Lung microvascular endothelial cell (primary cell): ENCODE results near the gene CECR2. TPM values are rescaled to one million over a fixed set of nuclear protein-coding genes. Genes with fewer than 3 reads are reported as not detected.

Experiments
- DNase-seq, 2 donors: peaks; one replicate each; pipeline versions ENCODE4 v3.0.0 to v3.0.0-alpha.2; 2010; ENCODE audit warnings: low read depth in 2 of 2
- total RNA-seq: library from RNA; depleted of rRNA; stranded (reverse); fragments of >200 nt; gene quantifications from 2 replicates; pipeline ENCODE4 v1.2.1, GENCODE V29; 2014

The CECR2 gene
- total RNA-seq, 1 donor from 2014 or later = under 0.01 TPM

DNA sequence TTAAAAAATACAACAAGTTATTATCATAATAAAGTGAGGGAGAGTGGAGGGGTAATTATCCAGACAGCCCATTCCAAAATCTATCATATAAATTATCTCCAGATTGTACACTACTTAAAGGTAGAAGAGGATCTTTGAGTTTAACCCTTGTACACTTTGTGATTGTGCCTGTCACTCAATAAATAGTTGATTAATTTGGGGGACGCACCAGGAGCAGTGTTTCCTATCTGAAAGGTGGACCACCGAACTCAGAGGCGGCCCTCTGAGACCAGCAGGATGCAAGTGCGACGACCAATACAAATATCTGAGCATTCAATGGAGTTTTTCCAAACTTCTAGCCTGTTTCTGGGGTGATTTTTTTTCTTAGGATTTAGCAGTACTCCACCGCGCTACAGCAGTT, 1.1 kb upstream of the CECR2 start:
- no peak for DNase-seq

DNA sequence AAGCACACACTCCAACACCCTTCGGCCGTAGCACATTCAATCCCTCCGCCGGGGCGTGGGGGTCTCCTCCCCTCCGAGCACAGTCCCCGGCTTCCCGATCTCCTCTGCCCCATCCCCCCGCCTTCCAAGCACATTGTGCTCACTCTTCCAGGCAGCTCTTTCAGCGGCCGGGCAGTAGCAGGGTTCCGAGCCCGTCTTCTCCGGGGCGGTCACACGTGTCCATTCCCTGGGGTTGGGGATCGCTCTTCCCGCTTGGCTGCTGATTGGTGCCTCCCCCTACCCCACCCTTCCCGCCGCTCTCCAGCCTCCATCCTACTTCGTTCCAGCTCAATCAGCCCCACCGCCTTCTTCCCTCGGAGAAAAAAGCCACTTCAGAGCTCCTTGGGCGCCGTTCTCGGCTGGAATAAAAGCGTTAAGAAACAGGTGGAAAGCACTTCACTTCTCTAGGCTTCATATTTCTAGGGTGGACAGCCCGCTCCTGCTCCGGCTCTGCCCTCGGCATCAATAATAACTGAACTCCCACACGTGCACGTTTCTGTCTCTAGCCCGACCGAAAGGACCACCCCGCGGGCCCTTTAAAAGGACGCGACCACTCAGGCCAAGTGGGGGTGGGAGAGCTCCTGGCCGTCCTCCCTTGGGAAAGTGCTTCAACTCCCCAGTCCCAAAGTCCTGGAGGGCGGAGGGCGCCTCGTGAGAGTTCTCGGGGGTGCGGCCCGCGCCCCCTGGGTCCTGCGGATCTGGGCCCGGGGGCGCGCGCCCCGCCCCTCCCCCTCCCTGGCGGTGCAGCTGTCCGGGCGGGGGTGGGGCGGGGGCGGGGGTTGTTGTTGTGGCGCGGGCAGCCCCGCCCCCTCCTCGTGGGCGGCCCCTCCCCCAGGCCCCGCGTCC, 464 bp upstream of the CECR2 start:
- DNase-seq = peak; percentile 8 to 20

DNA sequence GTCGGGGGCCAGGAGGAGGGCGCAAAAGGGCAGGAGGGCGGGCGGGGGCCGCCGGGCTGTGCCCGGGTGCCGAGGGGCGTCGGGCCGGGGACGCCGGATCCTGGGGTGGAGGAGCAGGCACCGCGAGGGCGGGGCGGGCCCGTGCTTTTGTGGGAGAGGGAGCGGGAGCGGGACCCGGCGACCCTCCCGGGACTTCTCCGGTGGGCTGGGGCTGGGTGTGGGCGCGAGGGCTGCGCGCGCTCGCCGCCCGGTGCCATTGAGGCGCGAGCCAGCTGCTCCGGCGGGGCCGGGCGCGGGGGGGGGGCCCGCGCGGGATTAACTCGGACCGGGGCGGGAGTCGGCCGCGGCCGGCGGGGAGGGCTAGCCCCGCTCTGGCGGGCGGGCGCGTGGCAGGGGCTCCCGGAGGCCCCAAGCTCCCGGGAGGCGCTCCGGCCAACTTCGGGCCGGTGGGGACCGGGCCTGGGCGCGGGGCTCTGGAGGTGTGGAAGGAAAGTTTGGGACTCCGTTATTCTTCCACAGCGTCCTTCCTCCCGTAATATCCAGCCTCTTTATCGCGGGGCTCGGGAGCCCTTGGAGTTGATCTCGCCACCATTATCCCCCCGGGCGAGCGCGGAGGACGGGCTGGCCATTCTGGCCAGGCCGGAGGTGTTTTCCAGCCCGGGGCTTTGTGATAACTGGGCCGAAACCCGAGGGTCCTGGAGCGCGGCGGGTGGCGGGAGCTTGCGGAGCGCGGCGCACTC, 936 bp downstream of the CECR2 start:
- peak in 1 of 2 donors; percentile 1 for DNase-seq

DNA sequence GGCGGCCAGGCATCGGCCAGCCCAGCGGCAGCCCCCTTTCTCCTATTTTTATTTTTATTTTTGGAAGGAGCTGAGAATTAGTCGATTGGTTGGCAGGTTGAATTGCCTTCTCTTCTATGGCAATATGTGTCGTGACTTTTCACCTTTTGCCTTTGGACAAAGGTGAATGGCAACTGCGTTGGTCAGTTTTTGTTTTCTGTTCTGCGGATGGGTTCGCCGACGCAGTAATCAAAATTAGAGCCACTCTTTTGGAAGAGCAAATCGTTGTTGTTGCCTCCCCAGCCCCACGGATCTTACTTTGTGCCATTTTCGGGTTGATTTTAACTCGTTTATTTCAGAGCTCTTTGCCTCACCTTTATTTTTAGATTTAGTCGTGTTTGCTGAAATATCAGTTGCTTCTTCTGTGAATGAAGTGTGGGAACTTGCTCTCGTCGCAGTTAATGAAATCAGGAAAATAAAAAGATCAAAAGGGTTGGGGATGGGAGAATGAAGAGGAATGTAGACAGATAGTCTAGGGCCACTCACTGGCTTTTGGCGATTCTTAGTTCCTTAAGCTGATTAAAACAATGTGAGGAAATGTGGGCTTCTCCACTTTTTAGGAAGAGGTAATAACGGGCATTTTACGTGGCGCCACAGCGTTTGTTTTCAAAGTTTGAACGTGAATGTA, 1.6 kb downstream of the CECR2 start:
- no peak for DNase-seq

DNA sequence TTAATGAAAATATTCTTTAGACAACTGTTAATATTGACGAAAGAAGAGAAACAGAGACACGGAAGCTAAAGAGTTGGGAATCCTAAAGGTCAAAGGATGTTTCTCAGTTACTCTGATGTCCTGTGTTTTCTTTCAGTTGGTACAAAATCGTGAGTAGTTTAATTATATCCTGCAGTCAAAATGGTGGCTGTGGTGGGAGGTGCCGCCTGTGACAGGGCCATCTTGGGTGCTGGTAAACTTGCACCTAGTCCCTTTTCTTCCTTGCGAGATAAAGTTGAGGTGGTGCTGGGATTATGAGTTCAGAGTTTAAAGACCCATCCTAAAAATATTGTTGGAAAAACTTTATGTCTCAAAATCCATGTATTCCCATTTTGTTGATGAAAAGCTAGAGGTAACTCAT, 2.2 kb downstream of the CECR2 start:
- no peak for DNase-seq

DNA sequence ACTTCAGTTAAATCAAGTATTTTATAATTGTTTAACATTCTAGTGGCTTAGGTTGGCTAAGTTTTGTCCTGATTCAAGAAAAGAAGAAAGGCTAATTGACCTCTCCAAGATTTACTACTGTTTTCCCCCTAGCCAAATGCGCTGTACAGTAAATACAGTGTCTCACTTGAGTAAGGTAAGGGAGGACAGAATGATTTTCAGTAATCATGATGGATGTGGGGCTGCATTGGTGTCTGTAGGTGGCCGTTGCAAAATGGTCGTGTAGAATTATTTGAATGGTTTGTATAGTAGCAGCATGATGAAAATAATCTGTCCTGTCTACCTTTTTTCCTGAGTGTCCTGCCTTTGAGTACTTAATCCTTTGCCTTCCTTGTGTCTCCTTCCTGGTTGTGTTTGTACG, 4.6 kb downstream of the CECR2 start:
- no peak for DNase-seq

DNA sequence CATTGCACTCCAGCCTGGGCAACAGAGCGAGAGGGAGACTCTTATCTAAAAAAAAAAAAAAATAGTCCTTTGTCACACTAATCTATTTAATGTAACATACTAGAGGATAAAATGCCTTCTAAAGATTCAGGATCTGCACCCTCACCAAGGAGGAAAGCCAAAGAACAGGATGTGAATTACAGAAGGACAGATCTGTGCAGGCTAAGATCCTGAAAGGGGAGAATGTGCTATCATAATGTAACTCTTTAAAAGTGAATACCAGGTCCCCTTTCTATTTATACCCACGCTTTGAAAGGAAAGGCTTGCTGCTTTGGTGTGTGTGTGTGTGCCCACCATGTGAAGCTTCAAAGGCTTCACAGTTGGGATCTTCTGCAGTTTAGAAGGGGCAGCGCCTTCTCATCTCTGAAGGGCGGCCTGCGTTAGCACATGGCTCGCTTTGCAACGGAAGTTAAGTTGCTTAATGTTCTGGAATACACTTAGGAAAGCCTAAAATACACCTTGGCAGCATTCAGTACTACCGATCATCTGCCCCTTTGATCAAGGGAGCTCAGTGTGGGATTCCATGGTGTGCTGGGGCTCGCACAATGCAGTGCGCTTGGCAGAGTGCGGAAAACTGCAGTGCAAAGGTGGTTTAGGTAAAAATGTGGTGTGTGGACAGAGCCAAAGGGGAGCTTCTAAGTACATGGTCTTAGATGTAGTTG, 6.8 kb downstream of the CECR2 start:
- no peak for DNase-seq

DNA sequence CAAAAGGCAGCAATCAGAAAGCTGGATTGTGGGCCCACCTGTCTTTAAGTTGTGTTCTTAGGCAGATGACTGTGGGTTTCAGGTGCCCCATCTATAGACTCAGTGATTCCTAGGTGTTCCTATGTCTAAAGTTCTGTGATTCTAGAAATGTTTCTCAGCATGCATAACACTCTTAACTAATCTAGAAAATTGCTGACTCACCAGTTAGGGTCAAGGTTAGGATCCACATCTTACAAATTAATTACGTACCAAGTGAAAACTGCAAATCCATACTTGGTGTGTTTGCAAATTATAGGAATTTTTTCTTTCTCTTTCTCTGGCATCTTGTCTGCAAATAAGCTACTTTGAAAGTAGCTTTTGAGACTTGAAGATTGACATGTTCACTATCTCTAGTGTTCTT, 7.7 kb downstream of the CECR2 start:
- no peak for DNase-seq

DNA sequence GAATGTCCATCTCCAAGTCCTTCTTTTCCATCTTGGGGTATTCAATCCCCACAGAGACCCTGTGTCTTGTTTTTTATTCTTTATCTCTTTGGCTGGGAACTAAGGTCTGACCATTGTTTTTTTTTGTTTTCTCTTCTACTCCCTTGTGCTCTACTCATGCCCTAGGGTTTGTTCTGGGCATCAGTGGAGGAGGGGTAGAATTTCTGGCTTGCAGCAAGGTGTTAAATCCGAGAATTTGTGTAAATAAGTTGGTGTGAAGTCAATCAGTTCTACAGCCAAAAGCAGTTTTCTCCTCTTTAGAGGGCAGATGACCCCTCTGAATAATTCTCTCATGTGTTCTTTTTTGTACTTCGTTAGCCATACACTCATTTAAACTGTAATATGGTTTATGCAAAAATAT, 10.7 kb downstream of the CECR2 start:
- DNase-seq = no peak

DNA sequence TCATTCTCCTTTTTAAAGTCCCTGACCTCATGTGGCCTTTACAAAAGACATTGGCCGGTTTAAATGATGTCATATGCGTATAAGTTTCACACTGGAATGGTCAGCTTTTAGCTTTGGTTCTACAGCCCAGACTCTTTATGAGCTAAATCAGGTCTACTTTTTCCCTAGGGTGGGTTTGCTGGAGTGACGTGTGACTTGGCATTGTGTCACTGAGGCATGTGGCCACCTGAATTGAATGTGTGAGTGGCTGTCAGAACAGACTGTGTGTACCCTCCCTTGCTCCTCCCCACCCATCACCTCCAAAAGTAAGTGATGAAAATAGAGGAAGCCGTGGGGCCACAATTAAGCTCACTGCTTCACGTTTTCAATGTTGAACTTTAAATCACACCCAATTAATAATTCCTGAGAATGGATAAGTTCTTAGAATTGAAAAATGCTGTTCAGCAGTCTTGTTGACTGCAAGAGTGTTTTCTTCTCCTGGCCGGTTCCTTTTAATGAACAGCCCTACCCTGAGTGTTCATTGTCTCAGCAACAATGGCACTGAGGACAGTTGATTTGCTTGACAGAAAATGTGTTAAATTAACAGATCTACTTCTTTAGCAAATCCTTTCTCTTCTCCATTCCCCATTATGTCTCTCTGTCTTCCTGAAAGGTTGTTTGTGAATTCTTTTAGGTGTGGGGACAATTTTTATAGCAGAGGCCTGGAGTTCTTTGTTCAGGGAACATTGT, 11.3 kb downstream of the CECR2 start:
- DNase-seq = no peak

DNA sequence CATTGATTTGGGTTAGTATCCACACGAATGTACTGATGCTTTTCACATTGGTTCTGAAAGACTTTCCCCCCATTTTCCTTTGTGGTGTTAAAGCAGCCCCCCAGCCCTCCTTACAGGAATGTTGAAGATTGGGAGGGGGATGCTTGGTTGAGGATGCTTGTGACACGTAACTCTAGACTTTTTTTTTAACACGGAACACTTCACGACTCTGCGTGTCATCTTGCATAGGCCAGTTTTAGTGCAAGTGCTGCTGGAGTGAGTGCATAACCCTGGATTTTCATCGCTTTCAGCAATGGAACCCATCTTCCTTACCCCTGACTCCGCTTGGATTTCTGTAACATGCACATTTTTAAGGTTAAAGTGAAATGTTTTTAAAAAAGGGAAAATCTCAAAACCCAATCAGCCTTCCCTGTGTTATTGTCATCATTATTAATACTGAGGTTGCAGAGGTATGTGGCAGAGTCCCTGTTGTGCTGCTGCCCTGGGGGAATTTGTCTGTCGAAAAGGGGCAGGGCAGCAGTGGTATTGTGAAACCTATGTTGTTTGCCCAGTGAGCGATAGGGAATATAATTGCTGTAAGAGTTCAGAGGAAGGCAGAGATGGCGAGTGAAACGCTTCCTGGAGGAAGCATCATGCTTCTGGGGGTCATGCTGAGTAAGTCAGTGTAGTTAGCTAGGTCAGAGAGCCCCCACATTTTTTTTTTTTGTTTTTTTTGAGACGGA, 12.1 kb downstream of the CECR2 start:
- no peak for DNase-seq

DNA sequence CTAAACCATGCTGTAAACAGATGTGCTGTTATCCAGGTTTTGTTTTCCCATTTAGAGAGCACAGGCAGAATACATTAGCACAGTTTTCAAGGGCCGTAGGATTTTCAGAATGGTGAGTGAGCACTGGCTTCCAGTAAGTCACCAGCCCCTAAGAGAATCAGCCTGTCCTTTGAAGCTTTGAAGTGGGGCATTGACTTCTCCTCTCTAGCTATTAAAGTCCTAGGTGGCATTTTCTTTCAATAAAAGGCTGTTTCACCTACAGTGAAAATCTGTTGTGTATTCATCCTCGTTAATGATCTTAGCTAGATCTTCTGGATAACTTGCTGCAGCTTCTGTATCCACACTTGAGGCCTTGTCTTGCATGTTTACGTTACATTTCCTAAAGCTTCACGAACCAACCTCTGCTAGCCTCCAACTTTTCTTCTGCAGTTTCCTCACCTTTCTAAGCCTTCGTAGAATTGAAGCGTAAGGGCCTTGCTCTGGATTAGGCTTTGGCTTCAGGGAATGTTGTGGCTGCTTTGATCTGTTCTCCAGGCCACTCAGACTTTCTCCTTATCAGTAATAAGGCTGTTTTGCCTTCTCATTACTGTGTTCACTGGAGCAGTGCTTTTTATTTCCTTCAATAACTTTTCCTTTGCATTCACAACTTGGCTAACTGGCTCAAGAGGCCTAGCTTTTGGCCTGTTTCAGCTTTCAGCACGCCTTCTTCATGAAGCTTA, 15.5 kb downstream of the CECR2 start:
- no peak for DNase-seq

DNA sequence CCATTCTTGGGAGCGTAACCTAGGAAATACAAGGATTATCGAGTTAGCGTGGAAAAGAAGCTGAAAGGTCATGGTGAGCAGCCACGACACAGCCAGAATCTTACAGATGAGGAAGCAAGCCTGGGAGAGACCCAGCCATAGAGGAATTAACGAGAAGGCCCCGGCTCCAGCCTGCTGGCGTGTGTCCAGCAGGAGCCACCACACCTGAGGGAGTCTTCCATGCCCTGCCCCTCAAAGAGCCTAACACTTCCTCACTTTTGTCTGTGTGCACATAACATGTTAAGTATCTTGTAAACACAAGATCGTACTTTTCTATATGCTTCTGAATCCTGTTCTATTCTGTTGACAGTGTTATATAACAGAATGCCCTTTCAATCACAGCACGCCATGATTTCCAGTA, 18.1 kb downstream of the CECR2 start:
- no peak for DNase-seq

DNA sequence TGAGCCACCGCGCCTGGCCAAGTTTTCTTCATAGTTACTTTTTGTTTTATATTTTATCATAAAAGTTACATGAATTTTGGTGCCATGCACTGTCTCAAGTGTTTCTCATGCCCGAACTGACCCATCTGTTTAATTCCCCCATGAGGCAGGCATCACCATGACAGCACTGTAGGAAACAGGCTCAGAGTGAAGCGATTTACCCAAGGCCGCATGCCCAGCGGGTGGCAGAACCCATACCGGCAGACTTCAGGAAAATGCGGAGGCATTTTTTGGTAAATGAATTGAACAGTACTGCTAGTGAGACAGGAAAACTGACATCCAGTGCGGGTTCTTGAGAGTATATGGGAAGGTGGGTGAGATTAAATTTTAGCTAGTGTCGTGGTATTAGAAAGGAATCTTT, 19.0 kb downstream of the CECR2 start:
- no peak for DNase-seq

DNA sequence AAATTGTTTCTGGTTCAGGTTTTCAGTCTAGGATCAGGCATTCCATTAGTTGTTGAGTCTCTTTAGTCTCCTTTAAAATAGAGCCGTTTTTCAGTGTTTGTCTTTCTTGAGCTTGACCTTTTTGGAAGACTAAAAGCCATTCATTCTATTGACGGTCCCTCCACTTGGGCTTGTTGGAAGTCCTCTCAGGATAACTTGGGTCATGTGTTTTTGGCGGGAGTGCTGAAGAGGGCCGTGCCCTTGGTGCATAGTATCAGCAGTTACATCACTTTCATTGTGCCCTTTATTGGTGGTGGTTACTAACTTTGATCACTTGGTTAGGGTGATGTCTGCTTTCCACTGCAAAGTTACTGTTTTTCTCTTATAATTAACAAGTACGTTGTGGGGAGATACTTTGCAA, 20.8 kb downstream of the CECR2 start:
- DNase-seq = no peak

DNA sequence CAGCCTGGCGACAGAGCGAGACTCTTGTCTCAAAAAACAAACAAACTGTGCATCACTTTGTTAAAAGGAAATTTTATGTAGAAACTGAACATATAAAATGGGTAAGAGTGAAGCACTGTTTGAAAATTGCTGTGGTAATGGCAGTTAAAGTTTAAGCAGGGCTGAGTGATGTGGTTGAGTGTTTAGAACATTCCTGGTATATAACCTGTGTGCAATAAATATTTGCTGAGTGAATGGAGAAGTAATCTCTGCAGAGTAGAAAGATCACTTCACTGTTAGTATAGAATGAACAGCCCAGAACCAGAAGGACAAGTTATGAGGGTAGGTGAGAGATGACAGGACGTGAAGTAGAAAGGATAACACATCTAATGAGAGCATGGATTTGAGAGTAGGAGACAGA, 27.3 kb downstream of the CECR2 start:
- no peak for DNase-seq

DNA sequence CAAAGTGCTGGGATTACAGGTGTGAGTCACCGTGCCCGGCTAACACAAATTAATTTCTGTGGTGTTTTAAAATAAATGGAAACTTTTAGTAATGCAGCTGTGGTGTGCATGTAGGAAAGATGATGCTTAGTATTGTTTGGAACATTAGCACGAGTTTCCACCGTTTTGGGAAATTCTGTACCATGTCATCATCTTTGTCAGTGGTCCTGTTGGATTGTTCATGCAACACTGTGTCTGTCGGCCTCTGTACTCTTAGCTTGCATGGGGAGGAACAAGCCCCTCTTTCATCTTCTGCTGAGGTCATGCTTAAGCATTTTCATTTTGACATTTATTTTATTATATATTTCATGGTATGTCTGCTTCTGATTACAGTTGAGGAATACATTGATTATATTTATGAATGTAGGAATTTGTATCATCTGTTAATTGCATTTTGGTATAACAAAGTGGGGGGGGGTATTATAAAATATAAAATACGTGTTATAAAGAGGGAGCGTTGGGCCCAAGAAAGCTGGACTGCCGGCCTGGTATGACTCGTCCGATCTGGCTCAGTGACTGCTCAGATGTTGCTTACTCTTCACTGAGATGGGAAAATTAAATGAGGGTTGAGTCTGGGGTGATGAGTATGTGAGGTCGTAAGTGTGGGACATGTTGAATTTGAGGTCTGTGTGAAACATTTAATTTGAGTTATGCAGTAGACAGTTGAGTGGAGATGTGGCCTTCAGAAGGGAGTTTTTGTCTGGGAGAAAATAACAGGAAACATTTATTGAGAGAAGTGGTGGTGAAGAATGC, 28.7 kb downstream of the CECR2 start:
- peak in 1 of 2 donors; percentile 8 for DNase-seq

DNA sequence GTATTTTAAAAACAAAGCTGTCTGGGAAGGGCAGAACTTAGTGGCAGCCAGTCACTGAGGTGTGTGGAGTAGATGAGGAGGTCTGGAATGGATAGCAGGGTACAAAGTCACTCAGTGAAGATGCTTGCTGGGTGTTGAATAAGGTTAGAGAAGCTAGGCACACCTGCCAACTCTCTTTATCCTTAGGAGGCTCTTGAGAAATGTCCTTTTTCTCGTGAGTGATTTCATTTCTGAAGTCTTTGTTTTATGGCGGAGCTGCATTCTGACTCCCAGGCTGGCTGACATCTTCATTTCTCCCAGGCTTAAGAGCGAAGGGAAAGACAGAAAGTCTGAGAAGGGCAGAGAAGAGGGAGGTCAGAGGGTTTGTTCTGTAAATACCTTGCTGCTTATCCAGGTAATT, 31.0 kb downstream of the CECR2 start:
- no peak for DNase-seq

DNA sequence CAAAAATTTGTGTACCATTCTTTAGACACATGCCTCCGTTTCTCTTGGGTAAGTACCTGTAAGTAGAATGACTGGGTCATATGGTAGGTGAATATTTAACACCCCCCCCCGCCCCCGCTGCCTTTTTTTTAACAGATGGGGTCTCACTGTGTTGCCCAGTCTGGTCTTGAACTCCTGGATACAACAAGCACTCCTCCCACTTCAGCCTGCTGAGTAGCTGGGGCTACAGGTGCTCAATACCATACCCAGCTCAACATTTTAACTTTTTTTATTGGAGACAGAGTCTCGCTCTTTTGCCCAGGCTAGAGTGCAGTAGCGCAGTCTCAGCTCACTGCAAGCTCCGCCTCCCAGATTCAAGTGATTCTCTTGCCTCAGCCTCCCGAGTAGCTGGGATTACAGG, 32.5 kb downstream of the CECR2 start:
- DNase-seq = no peak
